Measurements from ENCODE around the gene USP31. TPM values are rescaled to one million over a fixed set of nuclear protein-coding genes. Genes with fewer than 3 reads are reported as not detected.

Gene USP31
- total RNA-seq, 1 donor from 2014 or later, result 32.2 TPM

DNA sequence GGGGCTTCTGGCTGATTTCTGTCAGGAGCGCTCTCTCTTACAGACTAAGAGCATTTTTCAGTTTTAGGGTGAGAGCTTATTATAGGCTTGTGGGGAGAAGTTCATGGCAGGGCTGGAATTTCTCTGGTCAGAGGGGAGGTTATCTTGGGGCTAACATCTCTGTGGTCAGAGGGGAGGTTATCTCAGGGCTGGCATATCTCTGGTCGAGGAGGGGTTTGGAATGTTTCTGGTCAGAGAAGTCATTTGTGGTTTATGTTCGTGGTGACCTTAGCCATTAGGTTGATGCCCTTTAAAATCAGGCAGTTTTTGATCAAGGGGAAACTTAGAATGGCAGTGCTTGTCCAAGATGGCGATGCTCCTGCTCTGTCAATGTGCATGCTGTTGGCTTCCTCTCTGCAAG lies 10.8 kb upstream of the USP31 start:
- no peaks in the 10 kb centered on the region for H3K27me3 ChIP-seq
- DNase-seq (ENCODE audit: extremely low spot score in 2 of 2), result no peak
- no peak overlapping the region for H3K27ac ChIP-seq
- TF ChIP-seq POLR2A (IDR thresholded peaks at IDR 0.05) (no peak), POLR2AphosphoS5 (IDR thresholded peaks at IDR 0.05; ENCODE audit: insufficient read depth in 1 of 2, low read depth in 1 of 2) (no peak)
- TF ChIP-seq, protein P1, sequence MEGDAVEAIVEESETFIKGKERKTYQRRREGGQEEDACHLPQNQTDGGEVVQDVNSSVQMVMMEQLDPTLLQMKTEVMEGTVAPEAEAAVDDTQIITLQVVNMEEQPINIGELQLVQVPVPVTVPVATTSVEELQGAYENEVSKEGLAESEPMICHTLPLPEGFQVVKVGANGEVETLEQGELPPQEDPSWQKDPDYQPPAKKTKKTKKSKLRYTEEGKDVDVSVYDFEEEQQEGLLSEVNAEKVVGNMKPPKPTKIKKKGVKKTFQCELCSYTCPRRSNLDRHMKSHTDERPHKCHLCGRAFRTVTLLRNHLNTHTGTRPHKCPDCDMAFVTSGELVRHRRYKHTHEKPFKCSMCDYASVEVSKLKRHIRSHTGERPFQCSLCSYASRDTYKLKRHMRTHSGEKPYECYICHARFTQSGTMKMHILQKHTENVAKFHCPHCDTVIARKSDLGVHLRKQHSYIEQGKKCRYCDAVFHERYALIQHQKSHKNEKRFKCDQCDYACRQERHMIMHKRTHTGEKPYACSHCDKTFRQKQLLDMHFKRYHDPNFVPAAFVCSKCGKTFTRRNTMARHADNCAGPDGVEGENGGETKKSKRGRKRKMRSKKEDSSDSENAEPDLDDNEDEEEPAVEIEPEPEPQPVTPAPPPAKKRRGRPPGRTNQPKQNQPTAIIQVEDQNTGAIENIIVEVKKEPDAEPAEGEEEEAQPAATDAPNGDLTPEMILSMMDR (IDR thresholded peaks at IDR 0.05), result no peak
- no peak overlapping the region for H3K4me3 ChIP-seq
- no peaks in the 10 kb centered on the region for H3K36me3 ChIP-seq
- H3K9me3 ChIP-seq, result no peaks in the 10 kb centered on the region
- intact Hi-C loops (cut with DNase I), result no loop called here
- H3K4me1 ChIP-seq, result no peaks in the 10 kb centered on the region

- intact Hi-C loops (cut with DNase I), result no loop called here
- Histone ChIP-seq H3K27ac (no peak overlapping the region), H3K9me3 (no peaks in the 10 kb centered on the region), H3K36me3 (no peaks in the 10 kb centered on the region), H3K4me3 (no peak overlapping the region), H3K4me1 (no peaks in the 10 kb centered on the region), H3K27me3 (no peaks in the 10 kb centered on the region)
- TF ChIP-seq, protein P1 (IDR thresholded peaks at IDR 0.05), result no peak
- no peak for TF ChIP-seq POLR2A (IDR thresholded peaks at IDR 0.05)
- peak in 1 of 2 donors; percentile 9 for DNase-seq (ENCODE audit: extremely low spot score in 2 of 2)
These were observed 8.9 kb upstream of the USP31 start for GRCh38 chr16:23158114-23158513.

DNA sequence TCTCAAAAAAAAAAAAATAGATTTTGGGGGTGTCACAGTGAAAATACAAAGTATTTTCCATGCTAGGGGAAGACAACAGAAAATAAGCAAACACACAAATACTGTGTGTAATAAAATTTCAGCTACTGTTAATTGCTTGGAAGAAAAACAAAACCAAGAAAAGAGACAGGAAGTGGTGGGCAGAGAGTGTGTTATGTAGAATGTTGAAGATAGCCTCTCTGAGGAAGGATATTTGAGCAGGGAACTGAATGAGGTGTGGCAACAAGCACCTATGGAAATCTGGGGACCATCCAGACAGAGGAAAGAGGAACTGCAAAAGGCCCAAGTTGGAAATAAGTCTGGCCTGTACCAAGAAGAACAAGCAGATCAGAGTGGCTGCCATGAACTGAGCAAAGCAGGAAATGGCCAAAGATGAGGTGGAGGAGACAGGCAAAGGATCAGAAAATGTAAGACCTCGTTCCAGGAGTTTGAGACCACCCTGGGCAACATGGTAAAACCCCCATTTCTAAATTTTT lies 7.8 kb upstream of the USP31 start:
- TF ChIP-seq POLR2AphosphoS5 (IDR thresholded peaks at IDR 0.05; ENCODE audit: insufficient read depth in 1 of 2, low read depth in 1 of 2) (no peak), POLR2A (IDR thresholded peaks at IDR 0.05) (no peak)
- TF ChIP-seq, protein P1 (IDR thresholded peaks at IDR 0.05), result no peak
- peak in 1 of 2 donors; percentile 4 for DNase-seq (ENCODE audit: extremely low spot score in 2 of 2)
- no peaks in the 10 kb centered on the region for H3K4me1 ChIP-seq
- intact Hi-C loops (cut with DNase I), result no loop called here
- H3K4me3 ChIP-seq, result no peak overlapping the region
- no peaks in the 10 kb centered on the region for H3K27me3 ChIP-seq
- no peak overlapping the region for H3K27ac ChIP-seq
- no peaks in the 10 kb centered on the region for H3K36me3 ChIP-seq
- no peaks in the 10 kb centered on the region for H3K9me3 ChIP-seq

- H3K27me3 ChIP-seq, result no peaks in the 10 kb centered on the region
- DNase-seq (ENCODE audit: extremely low spot score in 2 of 2), result peak in 1 of 2 donors; percentile 6
- intact Hi-C loops (cut with DNase I), result no loop called here
These were observed 6.9 kb upstream of the USP31 start for GRCh38 chr16:23156110-23156509.

GRCh38 chr16:23155445-23156049 lies 6.3 kb upstream of the USP31 start:
- Histone ChIP-seq H3K9me3 (no peaks in the 10 kb centered on the region), H3K36me3 (no peaks in the 10 kb centered on the region), H3K27me3 (no peaks in the 10 kb centered on the region), H3K27ac (no peak overlapping the region), H3K4me3 (no peak overlapping the region), H3K4me1 (no peaks in the 10 kb centered on the region)
- DNase-seq (ENCODE audit: extremely low spot score in 2 of 2), result peak in 1 of 2 donors; percentile 72
- TF ChIP-seq POLR2AphosphoS5 (IDR thresholded peaks at IDR 0.05; ENCODE audit: insufficient read depth in 1 of 2, low read depth in 1 of 2) (no peak), POLR2A (IDR thresholded peaks at IDR 0.05) (no peak)
- TF ChIP-seq, protein P1 (IDR thresholded peaks at IDR 0.05), result no peak
- intact Hi-C loops (cut with DNase I), result no loop called here

More at GRCh38 chr16:23156110-23156509, 6.9 kb upstream of the USP31 start:
- TF ChIP-seq POLR2AphosphoS5 (IDR thresholded peaks at IDR 0.05; ENCODE audit: insufficient read depth in 1 of 2, low read depth in 1 of 2) (no peak), POLR2A (IDR thresholded peaks at IDR 0.05) (no peak)
- TF ChIP-seq, protein P1 (IDR thresholded peaks at IDR 0.05), result no peak
- H3K9me3 ChIP-seq, result no peaks in the 10 kb centered on the region
- H3K4me1 ChIP-seq, result no peaks in the 10 kb centered on the region
- H3K27ac ChIP-seq, result no peak overlapping the region
- no peaks in the 10 kb centered on the region for H3K36me3 ChIP-seq
- no peak overlapping the region for H3K4me3 ChIP-seq

All from vagina (tissue), 2 donors.